Activated CD4-positive, alpha-beta T cell treated with anti-CD3 and anti-CD28 coated beads for 1 hour (primary cell): ENCODE results near the gene ELMO3.

Experiments used
- DNase-seq: peaks from one replicate; pipeline ENCODE4 v3.0.0-alpha.2; 2020

Gene ELMO3

GRCh38 chr16:67244387-67245185 lies 45.7 kb downstream of the ELMO3 start:
- peak; percentile 69 for DNase-seq

GRCh38 chr16:67245186-67245585 lies 46.3 kb downstream of the ELMO3 start:
- DNase-seq, result no peak

GRCh38 chr16:67245674-67246080 lies 46.7 kb downstream of the ELMO3 start:
- DNase-seq, result no peak

GRCh38 chr16:67246081-67246755 lies 47.3 kb downstream of the ELMO3 start:
- peak; percentile 19 for DNase-seq

- peak; percentile 27 for DNase-seq
These were observed 47.8 kb downstream of the ELMO3 start for GRCh38 chr16:67246756-67247191.

GRCh38 chr16:67247192-67248072 lies 48.5 kb downstream of the ELMO3 start, which contains the start of gene FHOD1:
TSS of gene FHOD1 (minus strand) at chr16:67247481. CDS start at chr16:67247410, 71 bp downstream.
- peak; percentile 92 for DNase-seq

- no peak for DNase-seq
These were observed 49.1 kb downstream of the ELMO3 start for GRCh38 chr16:67248073-67248400.

- no peak for DNase-seq
These were observed 49.7 kb downstream of the ELMO3 start, which contains the start of gene SLC9A5 for GRCh38 chr16:67248401-67249177. TSS of gene SLC9A5 (plus strand) at chr16:67248979. CDS start at chr16:67249015, 36 bp downstream.

- no peak for DNase-seq
These were observed 50.5 kb downstream of the ELMO3 start for GRCh38 chr16:67249178-67250044.

GRCh38 chr16:67250045-67250327 lies 51.1 kb downstream of the ELMO3 start:
- no peak for DNase-seq

GRCh38 chr16:67252609-67253497 lies 53.9 kb downstream of the ELMO3 start:
- DNase-seq, result no peak
